BE2C (cell line): ENCODE measurements around the gene KCNMA1.

Experiments used
- DNase-seq: peaks from one replicate; pipeline ENCODE4 v3.0.0-alpha.2; 2020
- H3K27me3 ChIP-seq: fragments of 250-450 bp; sonication (Bioruptor Pico); 2 replicates; pipeline ENCODE4 v1.5.1; 2020; ENCODE audit warnings: mild to moderate bottlenecking
- H3K36me3 ChIP-seq: fragments of 250-450 bp; sonication (Bioruptor Pico); 2 replicates; pipeline ENCODE4 v1.5.1; 2020; ENCODE audit warnings: mild to moderate bottlenecking
- H3K4me1 ChIP-seq: fragments of 250-450 bp; sonication (Bioruptor Pico); 2 replicates; pipeline ENCODE4 v1.5.1; 2020
- H3K4me3 ChIP-seq: 2 replicates; pipeline ENCODE4 v1.5.1; 2011; ENCODE audit warnings: low read depth, low read length
- H3K9me3 ChIP-seq: fragments of 250-450 bp; sonication (Bioruptor Pico); 2 replicates; pipeline ENCODE4 v1.5.1; 2020
- CTCF ChIP-seq: IDR thresholded peaks from 2 replicates; pipeline ENCODE4 v1.5.1; 2012; ENCODE audit warnings: mild to moderate bottlenecking, low read depth, low read length

KCNMA1 gene

DNA sequence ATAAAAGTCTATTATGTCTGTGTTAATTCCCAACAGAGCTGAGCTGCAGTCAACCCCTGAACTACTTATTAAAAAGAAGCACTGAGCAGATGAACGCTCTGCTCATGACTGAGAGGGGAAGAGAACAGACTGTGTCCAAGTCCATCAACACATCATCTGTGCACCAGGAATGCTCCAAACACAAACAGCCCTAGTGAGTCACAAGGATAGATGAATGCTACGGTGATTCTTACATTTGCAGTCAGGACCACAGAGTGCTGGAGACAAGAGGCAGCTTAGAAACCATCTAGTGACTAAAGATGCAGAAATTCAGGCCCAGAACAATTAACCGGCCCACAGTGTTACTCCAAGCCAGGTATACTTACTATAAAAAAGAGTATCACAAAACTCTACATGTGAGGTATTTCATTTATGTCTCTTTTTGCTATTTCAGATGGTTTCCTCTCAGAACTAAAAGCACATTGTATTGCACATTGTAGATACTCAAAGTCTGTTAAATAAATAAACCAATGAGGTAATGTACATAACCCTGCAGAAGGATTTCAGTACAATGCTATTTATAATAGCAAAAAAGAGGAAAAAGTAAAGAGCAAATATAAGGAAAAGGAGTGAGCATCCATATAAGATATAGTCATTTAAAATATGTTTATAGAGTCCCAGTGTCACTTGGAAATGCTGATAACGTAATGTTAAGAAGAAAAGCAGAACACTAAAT lies 159.2 kb downstream of the KCNMA1 start:
- Histone ChIP-seq H3K27me3 (no peaks in the 10 kb centered on the region), H3K9me3 (no peaks in the 10 kb centered on the region), H3K4me1 (peaks cover 30% of the 10 kb centered on the region), H3K4me3 (no peak overlapping the region), H3K36me3 (no peaks in the 10 kb centered on the region)
- DNase-seq = no peak
- no peak for TF ChIP-seq CTCF

- no peaks in the 10 kb centered on the region for H3K27me3 ChIP-seq
- no peak overlapping the region for H3K4me3 ChIP-seq
- H3K36me3 ChIP-seq = no peaks in the 10 kb centered on the region
- no peaks in the 10 kb centered on the region for H3K9me3 ChIP-seq
- peaks cover 29% of the 10 kb centered on the region for H3K4me1 ChIP-seq
- no peak for TF ChIP-seq CTCF
- DNase-seq = no peak
These were observed 162.1 kb downstream of the KCNMA1 start for GRCh38 chr10:77475522-77475921.

GRCh38 chr10:77474939-77475338 lies 162.7 kb downstream of the KCNMA1 start:
- no peaks in the 10 kb centered on the region for H3K36me3 ChIP-seq
- no peak for DNase-seq
- peaks cover 28% of the 10 kb centered on the region for H3K4me1 ChIP-seq
- no peaks in the 10 kb centered on the region for H3K9me3 ChIP-seq
- no peak overlapping the region for H3K4me3 ChIP-seq
- no peaks in the 10 kb centered on the region for H3K27me3 ChIP-seq
- no peak for TF ChIP-seq CTCF

GRCh38 chr10:77474386-77474785 lies 163.2 kb downstream of the KCNMA1 start:
- Histone ChIP-seq H3K36me3 (no peaks in the 10 kb centered on the region), H3K4me1 (peaks cover 25% of the 10 kb centered on the region), H3K4me3 (no peak overlapping the region), H3K9me3 (no peaks in the 10 kb centered on the region), H3K27me3 (no peaks in the 10 kb centered on the region)
- DNase-seq = no peak
- TF ChIP-seq CTCF = no peak

GRCh38 chr10:77472146-77472545 lies 165.5 kb downstream of the KCNMA1 start:
- no peak for DNase-seq
- no peak overlapping the region for H3K4me3 ChIP-seq
- no peaks in the 10 kb centered on the region for H3K36me3 ChIP-seq
- no peaks in the 10 kb centered on the region for H3K27me3 ChIP-seq
- H3K9me3 ChIP-seq = no peaks in the 10 kb centered on the region
- peaks cover 16% of the 10 kb centered on the region for H3K4me1 ChIP-seq
- no peak for TF ChIP-seq CTCF

- no peaks in the 10 kb centered on the region for H3K27me3 ChIP-seq
- no peak overlapping the region for H3K4me3 ChIP-seq
- H3K4me1 ChIP-seq = peaks cover 15% of the 10 kb centered on the region
- no peaks in the 10 kb centered on the region for H3K9me3 ChIP-seq
- no peak for TF ChIP-seq CTCF
- H3K36me3 ChIP-seq = no peaks in the 10 kb centered on the region
- DNase-seq = no peak
These were observed 166.5 kb downstream of the KCNMA1 start for GRCh38 chr10:77471069-77471536.
